Loucy (cell line): ENCODE measurements around the gene LGALS9C.
"Not testable (repeated sequence)": the region's sequence is repeated elsewhere in the genome, so short reads cannot be mapped to it uniquely, and the experiment has no call there.

ENCODE experiments used
- CTCF ChIP-seq: fragments of 200-600 bp; sonication (generic); conservative IDR thresholded peaks from 2 replicates; pipeline ENCODE4 v1.5.1; 2014; ENCODE audit warnings: mild to moderate bottlenecking, antibody characterized with exemption, low read length
- EZH2phosphoT487 ChIP-seq: fragments of 200-600 bp; IDR thresholded peaks from 2 replicates; pipeline ENCODE4 v1.6.1; 2018; ENCODE audit warnings: antibody characterized with exemption, mild to moderate bottlenecking, moderate library complexity, borderline replicate concordance

GRCh38 chr17:18474754-18475153 is 1.8 kb upstream of the LGALS9C start:
- TF ChIP-seq CTCF, EZH2phosphoT487: not testable (repeated sequence)
